ENCODE results near the gene DET1. TPM values are rescaled to one million over a fixed set of nuclear protein-coding genes. Genes with fewer than 3 reads are reported as not detected.

DET1 gene
- total and polyA plus RNA-seq, 2 of the 13 experiments (the other 11 are each of a cell fraction or from before 2014, with no cell fraction given): 2.2 to 4.2 TPM

- ChIA-PET CTCF (ENCODE audit: low intra/inter-chr PET ratio, low total read pairs) (no interaction called here), POLR2A (no interaction called here)
- Histone ChIP-seq H3K27me3 (ENCODE audit: control insufficient read depth in 1 of 2, insufficient read depth in 2 of 2, low read length in 2 of 2) (no peaks in the 10 kb centered on the region), H2AFZ (ENCODE audit: low read length) (no peak overlapping the region), H3K4me1 (ENCODE audit: insufficient read depth, low read length) (no peaks in the 10 kb centered on the region), H3K36me3 (replicated peaks in 1 of 2; ENCODE audit: control insufficient read depth in 1 of 2, insufficient read depth in 2 of 2, low read length in 2 of 2) (no peaks in the 10 kb centered on the region), H3K4me2 (ENCODE audit: low read depth, low read length) (no peak overlapping the region), H3K79me2 (ENCODE audit: insufficient read depth, low read length) (no peaks in the 10 kb centered on the region), H3K9ac (ENCODE audit: insufficient read depth, low read depth, low read length) (no peak overlapping the region), H3K9me3 (ENCODE audit: low read length) (no peaks in the 10 kb centered on the region), H3K4me3 (replicated peaks in 1 of 3; ENCODE audit: insufficient read depth in 1 of 3, low read depth in 2 of 3, low read length in 3 of 3) (no peak overlapping the region), H3K27ac (ENCODE audit: extremely low read length, insufficient read depth, low read length) (no peak overlapping the region), H4K20me1 (ENCODE audit: insufficient read depth, low read length) (no peaks in the 10 kb centered on the region)
- WGBS (ENCODE audit: low lambda C conversion rate): 46% methylated on average over 8 of the region's 10 CpGs
- TF ChIP-seq ATF7-NPFF (CRISPR knock-in tag; IDR thresholded peaks at IDR 0.05; ENCODE audit: low read depth): no peak
- no peak for TF ChIP-seq SP2 (CRISPR knock-in tag; IDR thresholded peaks at IDR 0.05)
- TF ChIP-seq, protein P1, sequence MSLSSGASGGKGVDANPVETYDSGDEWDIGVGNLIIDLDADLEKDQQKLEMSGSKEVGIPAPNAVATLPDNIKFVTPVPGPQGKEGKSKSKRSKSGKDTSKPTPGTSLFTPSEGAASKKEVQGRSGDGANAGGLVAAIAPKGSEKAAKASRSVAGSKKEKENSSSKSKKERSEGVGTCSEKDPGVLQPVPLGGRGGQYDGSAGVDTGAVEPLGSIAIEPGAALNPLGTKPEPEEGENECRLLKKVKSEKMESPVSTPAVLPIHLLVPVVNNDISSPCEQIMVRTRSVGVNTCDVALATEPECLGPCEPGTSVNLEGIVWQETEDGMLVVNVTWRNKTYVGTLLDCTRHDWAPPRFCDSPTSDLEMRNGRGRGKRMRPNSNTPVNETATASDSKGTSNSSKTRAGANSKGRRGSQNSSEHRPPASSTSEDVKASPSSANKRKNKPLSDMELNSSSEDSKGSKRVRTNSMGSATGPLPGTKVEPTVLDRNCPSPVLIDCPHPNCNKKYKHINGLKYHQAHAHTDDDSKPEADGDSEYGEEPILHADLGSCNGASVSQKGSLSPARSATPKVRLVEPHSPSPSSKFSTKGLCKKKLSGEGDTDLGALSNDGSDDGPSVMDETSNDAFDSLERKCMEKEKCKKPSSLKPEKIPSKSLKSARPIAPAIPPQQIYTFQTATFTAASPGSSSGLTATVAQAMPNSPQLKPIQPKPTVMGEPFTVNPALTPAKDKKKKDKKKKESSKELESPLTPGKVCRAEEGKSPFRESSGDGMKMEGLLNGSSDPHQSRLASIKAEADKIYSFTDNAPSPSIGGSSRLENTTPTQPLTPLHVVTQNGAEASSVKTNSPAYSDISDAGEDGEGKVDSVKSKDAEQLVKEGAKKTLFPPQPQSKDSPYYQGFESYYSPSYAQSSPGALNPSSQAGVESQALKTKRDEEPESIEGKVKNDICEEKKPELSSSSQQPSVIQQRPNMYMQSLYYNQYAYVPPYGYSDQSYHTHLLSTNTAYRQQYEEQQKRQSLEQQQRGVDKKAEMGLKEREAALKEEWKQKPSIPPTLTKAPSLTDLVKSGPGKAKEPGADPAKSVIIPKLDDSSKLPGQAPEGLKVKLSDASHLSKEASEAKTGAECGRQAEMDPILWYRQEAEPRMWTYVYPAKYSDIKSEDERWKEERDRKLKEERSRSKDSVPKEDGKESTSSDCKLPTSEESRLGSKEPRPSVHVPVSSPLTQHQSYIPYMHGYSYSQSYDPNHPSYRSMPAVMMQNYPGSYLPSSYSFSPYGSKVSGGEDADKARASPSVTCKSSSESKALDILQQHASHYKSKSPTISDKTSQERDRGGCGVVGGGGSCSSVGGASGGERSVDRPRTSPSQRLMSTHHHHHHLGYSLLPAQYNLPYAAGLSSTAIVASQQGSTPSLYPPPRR (CRISPR knock-in tag; IDR thresholded peaks at IDR 0.05; ENCODE audit: borderline replicate concordance): no peak
- no peak for TF ChIP-seq RBM39 (IDR thresholded peaks at IDR 0.05; ENCODE audit: low read depth, low read length, poor library complexity, severe bottlenecking)
- no peak for TF ChIP-seq ZNF441 (CRISPR knock-in tag; IDR thresholded peaks at IDR 0.05; ENCODE audit: borderline replicate concordance)
- TF ChIP-seq CREB1 (IDR thresholded peaks at IDR 0.05): no peak
- TF ChIP-seq CREB1 (CRISPR knock-in tag; IDR thresholded peaks at IDR 0.05): no peak
- no peak for TF ChIP-seq PCBP1 (IDR thresholded peaks at IDR 0.05; ENCODE audit: borderline replicate concordance, low read depth, low read length)
- TF ChIP-seq MEF2D (CRISPR knock-in tag; IDR thresholded peaks at IDR 0.05): no peak
- TF ChIP-seq, protein P2, sequence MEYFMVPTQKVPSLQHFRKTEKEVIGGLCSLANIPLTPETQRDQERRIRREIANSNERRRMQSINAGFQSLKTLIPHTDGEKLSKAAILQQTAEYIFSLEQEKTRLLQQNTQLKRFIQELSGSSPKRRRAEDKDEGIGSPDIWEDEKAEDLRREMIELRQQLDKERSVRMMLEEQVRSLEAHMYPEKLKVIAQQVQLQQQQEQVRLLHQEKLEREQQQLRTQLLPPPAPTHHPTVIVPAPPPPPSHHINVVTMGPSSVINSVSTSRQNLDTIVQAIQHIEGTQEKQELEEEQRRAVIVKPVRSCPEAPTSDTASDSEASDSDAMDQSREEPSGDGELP (IDR thresholded peaks at IDR 0.05; ENCODE audit: borderline replicate concordance, low read depth): no peak
- intact Hi-C loops (cut with micrococcal nuclease; ENCODE audit: unreplicated experiment) (no loop called here), in situ Hi-C loops (cut with HindIII; ENCODE audit: extremely low pct_ligation_motif_present, low pct_unique_long_range_greater_than_20kb) (no loop called here)
- no peak for ATAC-seq
- BruUV-seq (replicated peaks): no TSS peak
- FAIRE-seq: no peak
- no peak for DNase-seq (ENCODE audit: low spot score)
These were observed 55.3 kb downstream of the DET1 start for GRCh38 chr15:88491158-88491557.
